Pancreas (tissue), 10 donors: Measurements from ENCODE around the gene AMBN. TPM values are rescaled to one million over a fixed set of nuclear protein-coding genes. Genes with fewer than 3 reads are reported as not detected.

Source experiments
- ATAC-seq, 4 donors: fragments of 200-7000 bp; cut with Tn5 transposase; one replicate each; pipeline versions ENCODE4 v1.8.0 to v1.9.1; 2020; ENCODE audit warnings: mild to moderate bottlenecking in 4 of 4, moderate library complexity in 4 of 4
- DNase-seq, 6 donors: peaks; one replicate each; pipeline ENCODE4 v3.0.0-alpha.2; 2020
- FAIRE-seq: peaks from 2 replicates; lab custom pipeline; 2012; peaks lifted over from hg19 to GRCh38; lab: Jason Lieb, UNC
- H3K27ac ChIP-seq, 4 donors: fragments of 200-600 bp; sonication (generic); 1 replicate in 3 of 4; 2 replicates in 1 of 4; pipeline versions ENCODE4 v1.5.0 to v1.8.0; 2020
- H3K27me3 ChIP-seq, 4 donors: fragments of 200-600 bp; one replicate each; pipeline ENCODE4 v1.8.0; 2021
- H3K36me3 ChIP-seq, 3 donors: fragments of 200-600 bp; sonication (generic) in 1 of 3; one replicate each; pipeline versions ENCODE4 v1.5.0 to v1.8.0; 2020 to 2021
- H3K4me1 ChIP-seq, 3 donors: fragments of 200-600 bp; one replicate each; pipeline ENCODE4 v1.8.0; 2021
- H3K4me3 ChIP-seq, 4 donors: fragments of 200-600 bp; sonication (generic) in 2 of 4; one replicate each; pipeline versions ENCODE4 v1.5.0 to v1.8.0; 2020 to 2021
- H3K9me3 ChIP-seq, 4 donors: fragments of 200-600 bp; one replicate each; pipeline ENCODE4 v1.8.0; 2021
- WGBS, 2 donors: extraction: QIAGEN DNeasy Blood & Tissue Kit; methylation state at CpG; one replicate each; pipeline ENCODE4 v1.1.7; 2013; 5-methylcytosine and 5-hydroxymethylcytosine counted together
- intact Hi-C, 3 donors: fragments of 100-400 bp; cut with DNase I; formaldehyde crosslinking; loops; one replicate each; pipeline versions ENCODE4 v1.11.1 to v1.14.2; 2022
- polyA plus RNA-seq, 2 donors: library from polyadenylated mRNA; stranded (reverse); fragments of 200-250 nt; gene quantifications; one replicate each; pipeline ENCODE4 v1.2.3, GENCODE V29; 2013
- total RNA-seq, 6 donors: library from RNA; stranded (reverse); fragmentation: NEBNext Ultra II Directional in 4 of 6; extraction: Animal tissue kit (Norgen Biotek cat#: 25700) in 4 of 6; gene quantifications; one replicate each; pipeline versions ENCODE4 v1.2.1 to v1.2.4, GENCODE V29; 2021 to 2023
- TF ChIP-seq, protein P1 (sequence below), 4 donors: fragments of 200-600 bp; sonication (generic) in 3 of 4; IDR thresholded peaks; one replicate each; pipeline versions ENCODE4 v1.5.0 to v1.8.0; 2021; ENCODE audit warnings: antibody characterized with exemption in 4 of 4
- donor health status: healthy with polysubstance abuse.
- donor health status: DM: no; HTN: no; CAD: no; lungs with moderate emphysema.
- donor health status: DM: no; HTN: no; CAD: no.
- donor health status: control.
- donor health status: control.
- donor health status: Bipolar disorder and iron deficiency.
- donor health status: DM: yes; HTN: yes; CAD: no.
- donor health status: DM: no; HTN: no; CAD: no.
- donor health status: DM: no; HTN: no; CAD: no.
- donor health status: DM: yes; HTN: yes; CAD: no.

AMBN gene
- total and polyA plus RNA-seq, 8 donors: 0.05 TPM; not detected in 7

DNA sequence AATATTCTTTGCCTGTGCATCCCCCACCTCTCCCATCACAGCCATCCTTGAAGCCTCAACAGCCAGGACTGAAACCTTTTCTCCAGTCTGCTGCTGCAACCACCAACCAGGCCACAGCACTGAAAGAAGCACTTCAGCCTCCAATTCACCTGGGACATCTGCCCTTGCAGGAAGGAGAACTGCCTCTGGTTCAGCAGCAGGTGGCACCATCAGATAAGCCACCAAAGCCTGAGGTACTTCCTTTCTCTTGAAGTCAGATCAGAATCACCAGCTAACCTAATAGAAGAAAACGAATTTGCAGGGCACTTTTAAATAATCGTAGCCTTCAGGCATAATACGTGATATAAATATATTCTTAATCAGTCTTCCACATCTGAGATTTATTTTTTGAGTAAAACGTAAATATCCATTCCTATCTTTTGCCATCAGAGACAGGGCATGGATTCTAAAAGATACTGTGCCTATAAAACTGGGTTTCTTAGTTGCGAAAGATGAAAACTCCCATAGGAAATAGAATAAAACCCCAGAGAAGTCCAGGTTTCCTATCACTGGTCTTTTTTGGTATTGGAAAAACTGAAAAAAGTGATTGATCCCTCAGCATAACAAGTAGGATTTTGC, 9.5 kb downstream of the AMBN start:
- TF ChIP-seq, protein P1, sequence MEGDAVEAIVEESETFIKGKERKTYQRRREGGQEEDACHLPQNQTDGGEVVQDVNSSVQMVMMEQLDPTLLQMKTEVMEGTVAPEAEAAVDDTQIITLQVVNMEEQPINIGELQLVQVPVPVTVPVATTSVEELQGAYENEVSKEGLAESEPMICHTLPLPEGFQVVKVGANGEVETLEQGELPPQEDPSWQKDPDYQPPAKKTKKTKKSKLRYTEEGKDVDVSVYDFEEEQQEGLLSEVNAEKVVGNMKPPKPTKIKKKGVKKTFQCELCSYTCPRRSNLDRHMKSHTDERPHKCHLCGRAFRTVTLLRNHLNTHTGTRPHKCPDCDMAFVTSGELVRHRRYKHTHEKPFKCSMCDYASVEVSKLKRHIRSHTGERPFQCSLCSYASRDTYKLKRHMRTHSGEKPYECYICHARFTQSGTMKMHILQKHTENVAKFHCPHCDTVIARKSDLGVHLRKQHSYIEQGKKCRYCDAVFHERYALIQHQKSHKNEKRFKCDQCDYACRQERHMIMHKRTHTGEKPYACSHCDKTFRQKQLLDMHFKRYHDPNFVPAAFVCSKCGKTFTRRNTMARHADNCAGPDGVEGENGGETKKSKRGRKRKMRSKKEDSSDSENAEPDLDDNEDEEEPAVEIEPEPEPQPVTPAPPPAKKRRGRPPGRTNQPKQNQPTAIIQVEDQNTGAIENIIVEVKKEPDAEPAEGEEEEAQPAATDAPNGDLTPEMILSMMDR (IDR thresholded peaks at IDR 0.05): peak; percentile 14 to 63 (median 52)
- DNase-seq (peak in 4 of 6 donors; percentile 35 to 60 (median 46)), FAIRE-seq (peak; percentile 20), ATAC-seq (peak; percentile 73 to 99 (median 98))
- no peaks in the 10 kb centered on the region for H3K4me1 ChIP-seq
- no peaks in the 10 kb centered on the region for H3K36me3 ChIP-seq
- 27% methylated on average over 5 of the region's 5 CpGs for WGBS, 2 donors
- intact Hi-C loops: no loop called here
- no peak overlapping the region for H3K4me3 ChIP-seq
- H3K27ac ChIP-seq: no peak overlapping the region
- no peaks in the 10 kb centered on the region for H3K9me3 ChIP-seq
- H3K27me3 ChIP-seq: no peaks in the 10 kb centered on the region

DNA sequence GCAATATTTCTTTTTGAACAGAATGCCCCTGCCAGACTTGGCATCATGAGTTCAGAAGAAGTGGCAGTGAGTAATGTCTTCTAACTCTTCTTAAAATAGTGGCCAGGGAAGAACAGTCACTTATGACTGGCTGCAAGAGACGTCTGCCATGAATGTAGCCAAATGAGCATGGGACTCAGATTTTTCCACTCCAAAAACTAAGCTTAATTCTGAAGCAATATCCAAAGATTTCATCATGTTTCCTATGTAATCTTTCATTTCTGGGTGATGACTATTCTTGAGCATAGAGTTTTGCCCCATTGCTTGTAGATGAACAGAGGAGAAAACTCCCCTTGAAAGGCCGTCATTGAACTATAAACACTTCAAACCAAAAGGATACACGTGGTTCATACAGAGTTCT, 11.8 kb downstream of the AMBN start:
- Histone ChIP-seq H3K27ac (no peak overlapping the region), H3K4me3 (no peak overlapping the region), H3K9me3 (no peaks in the 10 kb centered on the region), H3K4me1 (no peaks in the 10 kb centered on the region), H3K36me3 (no peaks in the 10 kb centered on the region), H3K27me3 (no peaks in the 10 kb centered on the region)
- DNase-seq (no peak), FAIRE-seq (no peak), ATAC-seq (no peak)
- TF ChIP-seq, protein P1 (IDR thresholded peaks at IDR 0.05): no peak
- intact Hi-C loops: no loop called here
- 41 to 52% methylated on average over 3 of the region's 3 CpGs for WGBS, 2 donors

DNA sequence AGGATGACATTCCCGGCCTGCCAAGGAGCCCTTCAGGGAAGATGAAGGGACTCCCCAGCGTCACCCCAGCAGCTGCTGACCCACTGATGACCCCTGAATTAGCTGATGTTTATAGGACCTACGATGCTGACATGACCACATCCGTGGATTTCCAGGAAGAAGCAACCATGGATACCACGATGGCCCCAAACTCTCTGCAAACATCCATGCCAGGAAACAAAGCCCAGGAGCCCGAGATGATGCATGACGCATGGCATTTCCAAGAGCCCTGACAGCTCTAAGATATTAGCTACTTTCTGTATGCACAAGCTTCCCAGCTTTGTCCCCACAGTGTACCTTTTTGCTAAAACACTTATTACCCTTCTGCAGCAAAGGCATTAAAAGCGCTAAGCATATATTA, 14.4 kb downstream of the AMBN start:
- H3K4me1 ChIP-seq: no peaks in the 10 kb centered on the region
- H3K9me3 ChIP-seq: no peaks in the 10 kb centered on the region
- H3K4me3 ChIP-seq: no peak overlapping the region
- H3K27ac ChIP-seq: no peak overlapping the region
- no peaks in the 10 kb centered on the region for H3K36me3 ChIP-seq
- TF ChIP-seq, protein P1 (IDR thresholded peaks at IDR 0.05): no peak
- ATAC-seq: no peak
- intact Hi-C loops: no loop called here
- WGBS, 2 donors: 74 to 81% methylated on average over 8 of the region's 8 CpGs
- FAIRE-seq: no peak
- H3K27me3 ChIP-seq: no peaks in the 10 kb centered on the region
- no peak for DNase-seq

DNA sequence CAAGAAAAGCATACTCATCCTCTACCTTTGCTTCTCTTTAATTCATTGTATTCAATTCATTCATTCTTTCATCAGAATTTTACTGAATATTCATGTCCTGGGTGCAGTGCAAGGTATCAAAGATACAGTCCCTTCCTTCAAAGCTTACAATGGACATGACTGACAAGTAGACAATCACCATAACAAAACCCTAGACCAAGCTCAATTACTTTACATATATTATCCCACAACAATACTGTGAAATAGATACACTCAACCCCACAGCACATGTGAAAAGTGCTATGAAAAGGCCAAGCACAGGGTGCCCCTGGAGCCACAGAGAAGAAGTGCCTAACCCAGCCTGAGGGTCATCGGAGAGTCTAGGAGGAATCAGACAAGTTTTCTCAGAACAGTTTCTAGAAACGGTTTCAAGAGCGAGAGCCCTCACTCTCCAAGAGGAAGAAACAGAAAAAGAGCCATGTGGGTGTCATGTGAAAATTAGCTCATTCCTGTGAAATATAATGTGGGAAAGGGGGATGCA, 15.3 kb downstream of the AMBN start:
- TF ChIP-seq, protein P1 (IDR thresholded peaks at IDR 0.05): no peak

DNA sequence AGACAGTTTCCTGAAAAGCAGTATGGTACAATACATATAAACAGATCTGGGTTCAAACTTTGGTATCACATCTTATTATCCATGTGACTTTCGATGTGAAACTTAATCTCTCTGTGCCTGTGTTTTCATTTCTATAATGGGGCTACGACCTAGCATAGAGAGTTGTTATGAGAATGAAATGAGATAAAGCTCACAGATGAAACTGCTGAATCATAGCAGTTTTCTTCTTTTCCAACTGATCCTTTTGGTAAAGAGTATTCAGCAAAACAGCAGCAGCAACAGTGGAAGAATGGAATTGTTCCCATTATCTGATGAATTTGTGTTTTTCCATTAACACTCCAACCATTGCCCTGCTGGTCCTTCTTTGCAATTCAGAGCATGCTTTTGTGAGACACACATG, 16.3 kb downstream of the AMBN start:
- H3K4me3 ChIP-seq: no peak overlapping the region
- DNase-seq: no peak
- no peak overlapping the region for H3K27ac ChIP-seq
- no peaks in the 10 kb centered on the region for H3K4me1 ChIP-seq
- WGBS, 2 donors: 54 to 71% methylated on average over 2 of the region's 2 CpGs
- H3K9me3 ChIP-seq: no peaks in the 10 kb centered on the region
- no peak for FAIRE-seq
- no peaks in the 10 kb centered on the region for H3K36me3 ChIP-seq
- TF ChIP-seq, protein P1 (IDR thresholded peaks at IDR 0.05): no peak
- intact Hi-C loops: no loop called here
- ATAC-seq: no peak
- H3K27me3 ChIP-seq: no peaks in the 10 kb centered on the region

More for the DNA sequence above, 15.3 kb downstream of the AMBN start:
- H3K27ac ChIP-seq: no peak overlapping the region
- H3K9me3 ChIP-seq: no peaks in the 10 kb centered on the region
- H3K27me3 ChIP-seq: no peaks in the 10 kb centered on the region
- no peak for DNase-seq
- no peaks in the 10 kb centered on the region for H3K4me1 ChIP-seq
- no peak for FAIRE-seq
- 77 to 90% methylated on average over 3 of the region's 3 CpGs for WGBS, 2 donors
- no peaks in the 10 kb centered on the region for H3K36me3 ChIP-seq
- intact Hi-C loops: no loop called here
- H3K4me3 ChIP-seq: no peak overlapping the region
- no peak for ATAC-seq
